Measurements from ENCODE around the gene CC2D2A.

CC2D2A gene

DNA sequence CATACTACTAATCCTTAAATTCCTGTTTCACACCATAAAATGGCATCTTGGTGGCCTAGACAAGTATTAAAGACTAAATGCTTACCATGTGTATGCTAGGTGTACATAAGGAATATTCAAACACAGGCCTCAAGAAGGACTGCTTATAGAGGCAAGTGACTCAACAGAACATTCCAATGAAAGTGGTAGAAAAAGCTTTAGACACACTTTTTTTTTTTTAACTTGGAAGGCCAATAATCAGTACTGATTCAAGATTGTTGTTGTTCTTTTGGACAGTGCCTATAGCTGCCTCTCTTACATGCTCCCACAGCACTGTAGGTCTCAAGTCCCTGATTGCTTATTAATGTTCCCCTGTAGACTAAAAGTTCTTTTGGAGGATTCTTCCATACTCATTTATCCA is 107.8 kb downstream of the CC2D2A start:
- TF ChIP-seq, protein P1, sequence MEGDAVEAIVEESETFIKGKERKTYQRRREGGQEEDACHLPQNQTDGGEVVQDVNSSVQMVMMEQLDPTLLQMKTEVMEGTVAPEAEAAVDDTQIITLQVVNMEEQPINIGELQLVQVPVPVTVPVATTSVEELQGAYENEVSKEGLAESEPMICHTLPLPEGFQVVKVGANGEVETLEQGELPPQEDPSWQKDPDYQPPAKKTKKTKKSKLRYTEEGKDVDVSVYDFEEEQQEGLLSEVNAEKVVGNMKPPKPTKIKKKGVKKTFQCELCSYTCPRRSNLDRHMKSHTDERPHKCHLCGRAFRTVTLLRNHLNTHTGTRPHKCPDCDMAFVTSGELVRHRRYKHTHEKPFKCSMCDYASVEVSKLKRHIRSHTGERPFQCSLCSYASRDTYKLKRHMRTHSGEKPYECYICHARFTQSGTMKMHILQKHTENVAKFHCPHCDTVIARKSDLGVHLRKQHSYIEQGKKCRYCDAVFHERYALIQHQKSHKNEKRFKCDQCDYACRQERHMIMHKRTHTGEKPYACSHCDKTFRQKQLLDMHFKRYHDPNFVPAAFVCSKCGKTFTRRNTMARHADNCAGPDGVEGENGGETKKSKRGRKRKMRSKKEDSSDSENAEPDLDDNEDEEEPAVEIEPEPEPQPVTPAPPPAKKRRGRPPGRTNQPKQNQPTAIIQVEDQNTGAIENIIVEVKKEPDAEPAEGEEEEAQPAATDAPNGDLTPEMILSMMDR (IDR thresholded peaks at IDR 0.05; ENCODE audit: low read length, missing control alignments) = no peak
- DNase-seq (ENCODE audit: low read depth) = peak; percentile 13

DNA sequence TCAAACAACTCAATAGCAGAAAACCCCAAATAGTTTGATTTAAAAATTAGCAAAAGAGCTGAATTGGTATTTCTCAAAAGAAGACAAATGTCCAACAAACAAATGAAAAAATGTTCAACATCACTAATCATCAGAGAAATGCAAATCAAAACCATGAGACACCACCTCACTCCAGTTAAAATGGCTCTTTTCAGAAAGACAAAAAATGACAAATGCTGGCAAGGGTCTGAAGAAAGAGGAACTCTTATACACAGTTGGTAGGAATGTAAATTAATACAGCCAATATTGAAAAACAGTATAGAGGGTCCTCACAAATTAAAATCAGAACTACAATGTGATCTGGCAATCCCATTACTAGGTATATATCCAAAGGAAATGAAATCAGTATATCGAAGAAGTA is 115.1 kb downstream of the CC2D2A start:
- TF ChIP-seq, protein P1 (IDR thresholded peaks at IDR 0.05; ENCODE audit: low read length, missing control alignments) = no peak
- no peak overlapping the region for H3K4me3 ChIP-seq (replicated peaks; ENCODE audit: low read depth, low read length)
- DNase-seq (ENCODE audit: low read depth) = no peak

More for the DNA sequence above, 107.8 kb downstream of the CC2D2A start:
- no peak overlapping the region for H3K4me3 ChIP-seq (replicated peaks; ENCODE audit: low read depth, low read length)

DNA sequence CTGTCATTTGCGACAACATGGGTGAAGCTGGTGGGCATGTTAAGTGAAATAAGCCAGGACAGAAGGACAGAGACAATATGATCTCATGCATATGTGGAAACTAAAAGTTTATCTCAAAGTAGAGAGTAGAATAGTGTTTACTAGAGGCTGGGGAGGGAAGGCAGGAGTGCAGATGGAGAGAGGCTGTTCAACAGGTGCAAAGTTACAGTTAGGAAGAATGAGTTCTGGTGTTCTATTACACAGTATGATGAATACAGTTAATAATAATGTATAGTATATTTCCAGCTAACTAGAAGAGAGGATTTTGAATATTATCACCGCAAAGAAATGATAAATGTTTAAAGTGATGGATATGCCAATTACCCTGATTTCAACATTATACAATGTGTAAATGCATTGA is 115.6 kb downstream of the CC2D2A start:
- TF ChIP-seq, protein P1 (IDR thresholded peaks at IDR 0.05; ENCODE audit: low read length, missing control alignments) = no peak
- DNase-seq (ENCODE audit: low read depth) = no peak
- H3K4me3 ChIP-seq (replicated peaks; ENCODE audit: low read depth, low read length) = no peak overlapping the region

DNA sequence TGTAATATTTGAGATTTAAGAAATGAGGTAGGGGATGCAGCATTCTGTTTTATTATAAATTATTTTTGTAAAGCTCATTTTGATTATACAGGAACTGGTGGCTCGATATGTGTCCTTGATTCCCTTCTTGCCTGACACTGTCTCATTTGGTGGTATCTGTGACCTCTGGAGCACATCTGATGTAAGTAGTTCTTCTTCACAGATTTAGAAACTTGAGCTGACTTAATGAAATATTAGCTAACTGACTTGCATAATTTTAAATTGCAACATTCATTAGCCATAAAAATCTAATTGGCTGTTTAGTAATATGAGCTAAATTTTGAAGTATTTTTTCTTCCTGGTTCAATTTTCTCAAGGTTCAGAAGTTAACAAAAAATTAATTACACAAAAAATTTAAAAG is 116.4 kb downstream of the CC2D2A start:
- no peak for DNase-seq (ENCODE audit: low read depth)
- TF ChIP-seq, protein P1 (IDR thresholded peaks at IDR 0.05; ENCODE audit: low read length, missing control alignments) = no peak
- H3K4me3 ChIP-seq (replicated peaks; ENCODE audit: low read depth, low read length) = no peak overlapping the region

DNA sequence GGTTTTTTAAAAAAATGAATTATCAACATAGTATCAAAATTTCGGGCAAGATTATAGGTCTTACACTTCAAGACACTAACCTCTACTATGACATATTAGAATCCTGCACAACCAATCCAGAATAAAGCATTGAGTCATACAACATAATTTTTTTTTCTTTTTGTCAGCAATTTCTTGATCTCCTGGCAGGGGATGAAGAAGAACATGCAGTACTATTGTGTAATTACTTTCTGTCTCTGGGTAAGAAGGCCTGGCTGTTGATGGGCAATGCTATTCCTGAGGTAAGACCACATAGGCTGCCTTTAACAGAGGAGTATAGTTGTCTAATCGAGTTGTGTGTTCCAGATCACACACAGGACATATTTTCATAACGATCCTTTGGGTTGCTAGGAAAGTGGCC is 118.0 kb downstream of the CC2D2A start:
- TF ChIP-seq, protein P1 (IDR thresholded peaks at IDR 0.05; ENCODE audit: low read length, missing control alignments) = no peak
- no peak overlapping the region for H3K4me3 ChIP-seq (replicated peaks; ENCODE audit: low read depth, low read length)
- DNase-seq (ENCODE audit: low read depth) = peak; percentile 72

DNA sequence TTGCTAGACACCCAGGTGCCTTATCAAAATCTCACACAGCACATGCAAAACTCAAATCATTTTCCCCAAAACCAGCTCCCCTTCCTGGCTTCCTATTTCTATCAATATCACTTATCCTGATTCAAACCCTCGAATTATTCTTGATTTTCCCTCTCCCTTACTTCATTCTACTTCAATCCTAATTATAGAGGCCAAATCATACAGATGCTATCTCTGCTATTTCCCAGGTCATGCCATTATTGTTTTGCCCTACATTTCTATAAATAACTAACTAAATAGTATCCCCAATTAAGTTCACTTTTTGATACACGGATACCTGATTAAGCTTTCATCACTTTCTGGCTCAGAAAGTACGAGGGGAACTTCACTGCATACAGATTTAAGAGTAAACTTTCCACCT is 123.1 kb downstream of the CC2D2A start:
- TF ChIP-seq, protein P1 (IDR thresholded peaks at IDR 0.05; ENCODE audit: low read length, missing control alignments) = no peak
- H3K4me3 ChIP-seq (replicated peaks; ENCODE audit: low read depth, low read length) = no peak overlapping the region
- no peak for DNase-seq (ENCODE audit: low read depth)

DNA sequence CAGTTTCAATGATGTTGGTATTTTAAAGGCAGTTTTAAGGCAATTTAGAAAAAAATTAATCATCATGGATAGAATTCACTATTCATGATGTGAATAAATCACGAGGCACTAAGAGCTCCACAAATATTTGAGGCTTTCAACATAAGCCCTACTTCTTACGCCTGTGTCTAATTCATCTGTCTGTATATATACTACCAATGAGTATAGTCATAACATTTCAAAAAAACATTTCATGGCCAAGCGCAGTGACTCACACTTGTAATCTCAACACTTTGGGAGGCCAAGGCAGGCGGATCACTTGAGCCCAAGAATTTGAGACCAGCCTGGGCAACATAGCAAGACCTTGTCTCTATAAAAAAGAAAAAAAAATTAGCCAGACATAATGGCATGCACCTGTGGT is 129.0 kb downstream of the CC2D2A start:
- no peak overlapping the region for H3K4me3 ChIP-seq (replicated peaks; ENCODE audit: low read depth, low read length)

More for the DNA sequence above, 129.0 kb downstream of the CC2D2A start:
- DNase-seq (ENCODE audit: low read depth) = no peak
- TF ChIP-seq, protein P1 (IDR thresholded peaks at IDR 0.05; ENCODE audit: low read length, missing control alignments) = no peak
